WI38 (cell line): ENCODE results near the gene DNAJC9.
"Not testable (repeated sequence)": the region's sequence is repeated elsewhere in the genome, so short reads cannot be mapped to it uniquely, and the experiment has no call there.

ENCODE experiments used
- H3K4me3 ChIP-seq: 2 replicates; pipeline ENCODE4 v1.5.1; 2011; ENCODE audit warnings: low read depth, mild to moderate bottlenecking, control low read depth, low read length
- CTCF ChIP-seq: IDR thresholded peaks from 2 replicates; pipeline ENCODE4 v1.5.1; 2012; ENCODE audit warnings: low read depth, mild to moderate bottlenecking, control low read depth, low read length

DNAJC9 gene

GRCh38 chr10:73262880-73263555 is 16.0 kb upstream of the DNAJC9 start:
- no peak overlapping the region for H3K4me3 ChIP-seq
- no peak for TF ChIP-seq CTCF

DNA sequence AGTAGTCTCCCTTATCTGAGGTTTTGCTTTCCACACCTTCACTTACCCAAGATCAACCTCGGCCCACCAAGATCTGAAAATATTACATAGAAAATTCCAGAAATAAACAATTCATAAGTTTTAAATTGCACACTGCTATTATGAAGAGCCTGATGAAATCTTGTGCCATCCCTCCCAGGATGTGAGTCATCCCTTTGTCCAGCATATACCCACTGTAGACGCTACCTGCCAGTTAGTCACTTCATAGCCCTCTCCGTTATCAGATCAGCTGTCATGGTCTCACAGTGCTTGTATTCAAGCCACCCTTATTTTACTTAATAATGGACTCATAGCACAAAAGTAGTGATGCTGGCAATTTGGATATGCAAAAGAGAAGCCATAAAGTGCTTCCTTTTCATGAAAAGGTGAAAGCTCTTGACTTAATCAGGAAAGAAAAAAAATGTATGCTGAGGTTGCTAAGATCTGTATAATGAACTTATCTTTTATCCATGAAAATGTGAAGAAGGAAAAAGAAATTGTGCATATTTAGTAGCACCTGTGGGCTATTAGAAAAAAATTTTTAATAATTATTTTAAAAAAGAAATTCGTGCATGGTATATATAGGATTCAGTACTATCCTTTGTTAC is 15.2 kb upstream of the DNAJC9 start:
- no peak for TF ChIP-seq CTCF
- no peak overlapping the region for H3K4me3 ChIP-seq

GRCh38 chr10:73261362-73261995 is 14.4 kb upstream of the DNAJC9 start:
- no peak overlapping the region for H3K4me3 ChIP-seq
- no peak for TF ChIP-seq CTCF

DNA sequence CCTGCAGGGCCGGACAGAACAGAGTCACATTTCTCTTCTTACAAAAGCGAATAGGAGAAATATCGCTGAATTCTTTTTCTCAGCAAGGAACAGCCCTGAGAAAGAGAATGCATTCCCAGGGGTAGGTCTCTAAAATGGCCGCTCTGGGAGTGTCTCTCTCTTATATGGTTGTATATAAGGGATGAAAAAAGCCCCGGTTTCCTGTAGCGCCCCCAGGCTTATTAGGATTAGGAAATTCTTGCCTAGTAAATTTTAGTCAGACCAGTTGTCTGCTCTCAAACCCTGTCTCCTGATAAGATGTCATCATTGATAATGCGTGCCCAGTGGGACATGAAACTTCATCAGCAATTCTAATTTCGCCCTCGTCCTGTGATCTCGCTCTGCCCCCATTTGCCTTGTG is 11.6 kb upstream of the DNAJC9 start:
- not testable (repeated sequence) for H3K4me3 ChIP-seq

- no peak for TF ChIP-seq CTCF
- peak overlapping the region; percentile 85 for H3K4me3 ChIP-seq
Observed at GRCh38 chr10:73253225-73253555, 6.1 kb upstream of the DNAJC9 start.

- peak within 1 kb of the TSS; percentile 85 for H3K4me3 ChIP-seq
- no peak for TF ChIP-seq CTCF
Observed at GRCh38 chr10:73252445-73253224, 5.6 kb upstream of the DNAJC9 start, which contains the start of gene MRPS16. Gene MRPS16, minus strand, starts transcription at chr10:73252644. Its CDS starts 162 bp downstream, at chr10:73252482.

- peak overlapping the region; percentile 85 for H3K4me3 ChIP-seq
- no peak for TF ChIP-seq CTCF
Observed at GRCh38 chr10:73251683-73252444, 4.8 kb upstream of the DNAJC9 start.
